ENCODE measurements around the gene CTNNA1.

DNA sequence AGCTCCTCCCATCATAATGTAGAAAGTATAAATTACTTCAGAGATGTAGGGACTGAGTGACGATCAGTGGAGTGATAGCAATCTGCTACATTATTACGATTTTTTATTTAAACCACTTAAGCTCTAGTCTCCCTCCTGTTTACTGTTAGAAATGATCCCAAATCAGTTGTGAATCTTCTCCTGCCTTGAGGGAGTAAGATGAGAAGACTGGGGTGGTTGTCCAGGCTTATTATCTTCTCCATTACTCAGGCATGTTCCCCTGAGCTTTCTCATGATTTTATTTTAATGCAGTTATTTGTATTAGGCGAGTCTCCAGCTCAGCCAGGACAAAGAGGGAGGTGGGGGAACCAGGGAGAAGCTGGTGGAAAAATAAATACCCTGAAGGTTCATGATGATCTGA is 48.2 kb upstream of the CTNNA1 start:
- TF ChIP-seq POLR2A (IDR thresholded peaks at IDR 0.05): no peak
- TF ChIP-seq, protein P1, sequence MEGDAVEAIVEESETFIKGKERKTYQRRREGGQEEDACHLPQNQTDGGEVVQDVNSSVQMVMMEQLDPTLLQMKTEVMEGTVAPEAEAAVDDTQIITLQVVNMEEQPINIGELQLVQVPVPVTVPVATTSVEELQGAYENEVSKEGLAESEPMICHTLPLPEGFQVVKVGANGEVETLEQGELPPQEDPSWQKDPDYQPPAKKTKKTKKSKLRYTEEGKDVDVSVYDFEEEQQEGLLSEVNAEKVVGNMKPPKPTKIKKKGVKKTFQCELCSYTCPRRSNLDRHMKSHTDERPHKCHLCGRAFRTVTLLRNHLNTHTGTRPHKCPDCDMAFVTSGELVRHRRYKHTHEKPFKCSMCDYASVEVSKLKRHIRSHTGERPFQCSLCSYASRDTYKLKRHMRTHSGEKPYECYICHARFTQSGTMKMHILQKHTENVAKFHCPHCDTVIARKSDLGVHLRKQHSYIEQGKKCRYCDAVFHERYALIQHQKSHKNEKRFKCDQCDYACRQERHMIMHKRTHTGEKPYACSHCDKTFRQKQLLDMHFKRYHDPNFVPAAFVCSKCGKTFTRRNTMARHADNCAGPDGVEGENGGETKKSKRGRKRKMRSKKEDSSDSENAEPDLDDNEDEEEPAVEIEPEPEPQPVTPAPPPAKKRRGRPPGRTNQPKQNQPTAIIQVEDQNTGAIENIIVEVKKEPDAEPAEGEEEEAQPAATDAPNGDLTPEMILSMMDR (IDR thresholded peaks at IDR 0.05): no peak

Measured in right lobe of liver (tissue), 4 donors.